ENCODE data around the gene RASGRP4.
A peak's percentile ranks its signal among the peaks of the same experiment; 100 is the strongest.
"Not testable (repeated sequence)": the region's sequence is repeated elsewhere in the genome, so short reads cannot be mapped to it uniquely, and the experiment has no call there.

Gene RASGRP4

DNA sequence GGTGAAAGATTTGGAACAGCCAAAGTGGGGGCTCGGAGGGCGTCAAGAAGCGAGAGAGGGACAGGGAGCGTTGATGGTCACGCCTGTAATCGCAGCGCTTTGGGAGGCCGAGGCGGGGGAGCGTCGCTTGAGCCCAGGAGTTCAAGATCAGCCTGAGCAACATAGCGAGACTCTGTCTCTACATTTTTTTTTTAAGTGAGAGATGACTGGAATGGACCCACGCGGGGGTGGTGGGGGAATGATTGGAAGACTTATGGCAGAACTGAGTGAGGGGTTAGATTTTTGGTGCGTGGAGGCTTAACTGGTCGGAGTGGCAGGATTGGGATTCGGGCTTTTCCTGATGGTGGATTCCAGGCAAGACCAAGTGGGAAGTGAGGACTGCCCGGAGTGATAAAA lies 50.9 kb downstream of the RASGRP4 start:
- no peak for DNase-seq (ENCODE audit: low read depth in 1 of 2, low spot score in 1 of 2)

DNA sequence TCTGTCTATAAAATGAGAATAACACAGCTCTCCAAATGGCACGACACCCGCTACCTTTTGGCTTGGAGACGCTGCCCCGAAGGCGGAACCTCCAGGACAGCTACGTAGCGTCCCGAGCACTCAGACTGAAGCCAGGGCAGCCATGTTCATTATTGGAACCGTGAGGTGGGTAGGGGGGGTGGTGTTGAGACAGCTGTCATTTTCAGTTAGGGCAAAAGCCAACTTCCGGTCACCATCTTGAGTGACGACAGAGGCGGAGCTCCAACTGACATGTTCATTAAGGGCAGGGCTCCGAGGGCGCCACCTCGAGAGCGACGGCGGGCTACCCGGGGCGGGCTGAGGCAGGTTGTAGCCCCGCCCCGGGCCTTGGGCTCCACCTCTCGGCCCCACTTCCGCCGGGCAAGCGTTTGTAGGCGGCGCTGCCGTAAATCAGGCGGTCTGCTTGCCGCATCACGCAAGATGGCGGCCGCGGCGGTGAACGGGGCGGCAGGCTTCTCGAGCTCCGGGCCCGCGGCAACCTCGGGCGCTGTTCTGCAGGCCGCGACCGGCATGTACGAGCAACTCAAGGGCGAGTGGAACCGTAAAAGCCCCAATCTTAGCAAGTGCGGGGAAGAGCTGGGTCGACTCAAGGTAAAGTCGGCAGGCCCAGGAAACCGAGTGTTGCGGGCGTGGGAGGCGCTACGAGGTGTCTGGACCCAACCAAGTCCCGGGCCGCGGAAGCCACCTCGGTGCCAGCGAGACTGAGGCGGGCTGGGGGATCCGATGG lies 51.5 kb downstream of the RASGRP4 start, which contains the start of gene PSMD8:
Gene PSMD8 (plus strand): TSS at position 240 of the 766 bp plus-strand sequence. CDS start 31 bp downstream, at position 271.
- peak; percentile 95 to 98 for DNase-seq (ENCODE audit: low read depth in 1 of 2, low spot score in 1 of 2)

DNA sequence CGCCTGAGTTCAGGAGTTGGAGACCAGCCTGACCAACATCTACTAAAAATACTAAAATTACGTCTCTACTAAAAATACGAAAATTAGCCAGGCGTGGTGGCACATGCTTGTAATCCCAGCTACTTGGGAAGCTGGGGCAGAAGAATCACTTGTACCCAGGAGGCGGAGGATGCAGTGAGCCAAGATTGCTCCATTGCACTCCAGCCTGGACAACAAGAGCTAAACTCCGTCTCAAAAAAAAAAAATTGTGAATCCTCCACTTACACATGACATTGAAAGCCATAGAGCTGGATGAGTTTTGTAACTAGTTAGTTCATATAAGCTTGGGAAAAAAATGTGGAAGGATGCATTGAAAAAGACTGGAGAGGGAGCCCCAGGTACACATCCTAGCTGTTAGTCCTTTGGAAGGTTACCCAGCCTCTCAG lies 52.1 kb downstream of the RASGRP4 start:
- DNase-seq (ENCODE audit: low read depth in 1 of 2, low spot score in 1 of 2): no peak

DNA sequence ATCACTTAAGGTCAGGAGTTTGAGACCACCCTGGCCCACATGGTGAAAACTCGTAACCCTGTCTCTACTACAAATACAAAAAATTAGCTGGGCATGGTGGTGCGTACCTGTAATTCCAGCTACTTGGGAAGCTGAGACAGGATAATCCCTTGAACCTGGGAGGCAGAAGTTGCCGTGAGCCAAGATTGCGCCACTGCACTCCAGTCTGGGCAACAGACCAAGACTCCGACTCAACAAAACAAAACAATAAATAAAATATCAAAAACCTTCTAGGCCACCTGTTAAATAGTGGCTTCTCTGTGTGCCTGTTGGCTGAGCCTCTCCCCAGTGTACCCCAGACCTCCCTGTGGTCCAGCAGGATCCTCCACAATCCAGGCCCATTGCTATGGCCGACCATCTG lies 54.9 kb downstream of the RASGRP4 start:
- no peak for DNase-seq (ENCODE audit: low read depth in 1 of 2, low spot score in 1 of 2)

DNA sequence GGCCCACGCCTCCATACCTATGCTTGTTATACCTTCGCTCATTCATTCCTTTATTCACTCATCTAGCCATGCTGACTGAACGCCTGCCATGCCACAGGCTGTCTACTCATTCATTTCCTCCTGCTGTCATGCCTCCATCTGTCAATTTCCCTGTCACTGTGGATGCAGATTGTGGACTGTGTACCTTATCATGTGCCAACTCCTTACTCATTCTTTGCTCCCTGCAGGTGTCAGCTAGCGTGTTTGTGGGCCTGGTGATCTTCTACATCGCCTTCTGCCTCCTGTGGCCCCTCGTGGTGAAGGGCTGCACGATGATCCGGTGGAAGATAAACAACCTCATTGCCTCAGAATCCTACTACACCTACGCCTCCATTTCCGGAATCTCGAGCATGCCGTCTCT lies 55.7 kb downstream of the RASGRP4 start:
- no peak for DNase-seq (ENCODE audit: low read depth in 1 of 2, low spot score in 1 of 2)

DNA sequence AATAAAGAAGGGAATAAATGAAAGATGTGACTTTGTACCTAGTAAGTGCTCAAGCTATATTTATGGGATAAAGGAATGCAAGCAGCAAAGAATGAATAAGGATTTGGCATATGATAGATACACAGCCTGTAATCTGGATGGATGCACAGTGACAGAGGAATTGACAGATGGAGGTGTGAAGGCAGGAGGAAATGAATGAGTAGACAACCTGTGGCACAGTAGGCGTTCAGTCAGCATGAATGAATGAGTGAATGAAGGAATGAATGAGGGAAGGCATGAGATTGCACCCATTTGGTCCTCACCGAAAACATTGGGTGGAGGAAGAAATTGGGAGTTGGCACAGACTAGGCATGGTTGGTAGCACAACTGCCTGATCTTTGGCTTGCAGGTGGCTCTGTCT lies 56.4 kb downstream of the RASGRP4 start:
- no peak for DNase-seq (ENCODE audit: low read depth in 1 of 2, low spot score in 1 of 2)

DNA sequence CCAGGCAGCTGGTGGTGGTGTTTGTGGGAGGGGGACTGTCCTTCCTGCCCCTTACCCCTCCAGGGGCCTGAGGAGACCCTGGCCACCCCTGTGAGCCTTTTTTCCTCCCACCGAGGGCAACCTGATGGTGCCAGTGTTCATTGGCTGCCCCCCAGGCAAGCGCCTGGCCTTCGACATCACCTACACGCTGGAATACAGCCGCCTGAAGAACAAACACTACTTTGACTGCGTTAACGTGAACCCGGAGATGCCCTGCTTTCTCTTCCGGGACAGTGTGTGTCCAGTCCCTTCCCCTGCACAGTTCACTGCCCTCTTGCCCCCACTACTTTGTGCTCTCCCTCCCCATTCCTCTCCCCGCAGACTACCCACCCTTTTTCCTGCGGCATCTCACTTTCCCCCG lies 59.0 kb downstream of the RASGRP4 start:
- no peak for DNase-seq (ENCODE audit: low read depth in 1 of 2, low spot score in 1 of 2)

DNA sequence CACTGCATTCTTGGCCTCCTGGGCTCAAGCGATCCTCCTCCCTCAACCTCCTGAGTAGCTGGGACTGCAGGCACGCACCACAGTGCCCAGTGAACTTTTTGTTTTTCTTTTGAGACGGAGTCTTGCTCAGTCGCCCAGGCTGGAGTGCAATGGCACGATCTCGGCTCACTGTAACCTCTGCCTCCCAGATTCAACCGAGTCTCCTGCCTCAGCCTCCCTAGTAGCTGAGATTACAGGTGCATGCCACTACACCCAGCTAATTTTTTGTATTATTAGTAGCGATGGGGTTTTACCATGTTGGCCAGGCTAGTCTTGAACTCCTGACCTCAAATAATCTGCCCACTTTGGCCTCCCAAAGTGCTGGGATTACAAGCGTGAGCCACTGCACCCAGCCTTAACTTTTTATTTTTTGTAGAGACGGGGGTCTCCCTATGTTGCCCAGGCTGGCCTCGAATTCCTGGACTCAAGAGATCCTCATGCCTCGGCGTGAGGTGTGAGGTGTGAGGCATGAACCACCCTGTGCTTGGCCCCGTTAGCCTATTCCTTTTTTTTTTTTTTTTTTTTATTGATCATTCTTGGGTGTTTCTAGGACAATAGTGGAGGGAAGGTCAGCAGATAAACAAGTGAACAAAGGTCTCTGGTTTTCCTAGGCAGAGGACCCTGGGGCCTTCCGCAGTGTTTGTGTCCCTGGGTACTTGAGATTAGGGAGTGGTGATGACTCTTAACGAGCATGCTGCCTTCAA lies 62.9 kb downstream of the RASGRP4 start:
- not testable (repeated sequence) for DNase-seq (ENCODE audit: low read depth in 1 of 2, low spot score in 1 of 2)

DNA sequence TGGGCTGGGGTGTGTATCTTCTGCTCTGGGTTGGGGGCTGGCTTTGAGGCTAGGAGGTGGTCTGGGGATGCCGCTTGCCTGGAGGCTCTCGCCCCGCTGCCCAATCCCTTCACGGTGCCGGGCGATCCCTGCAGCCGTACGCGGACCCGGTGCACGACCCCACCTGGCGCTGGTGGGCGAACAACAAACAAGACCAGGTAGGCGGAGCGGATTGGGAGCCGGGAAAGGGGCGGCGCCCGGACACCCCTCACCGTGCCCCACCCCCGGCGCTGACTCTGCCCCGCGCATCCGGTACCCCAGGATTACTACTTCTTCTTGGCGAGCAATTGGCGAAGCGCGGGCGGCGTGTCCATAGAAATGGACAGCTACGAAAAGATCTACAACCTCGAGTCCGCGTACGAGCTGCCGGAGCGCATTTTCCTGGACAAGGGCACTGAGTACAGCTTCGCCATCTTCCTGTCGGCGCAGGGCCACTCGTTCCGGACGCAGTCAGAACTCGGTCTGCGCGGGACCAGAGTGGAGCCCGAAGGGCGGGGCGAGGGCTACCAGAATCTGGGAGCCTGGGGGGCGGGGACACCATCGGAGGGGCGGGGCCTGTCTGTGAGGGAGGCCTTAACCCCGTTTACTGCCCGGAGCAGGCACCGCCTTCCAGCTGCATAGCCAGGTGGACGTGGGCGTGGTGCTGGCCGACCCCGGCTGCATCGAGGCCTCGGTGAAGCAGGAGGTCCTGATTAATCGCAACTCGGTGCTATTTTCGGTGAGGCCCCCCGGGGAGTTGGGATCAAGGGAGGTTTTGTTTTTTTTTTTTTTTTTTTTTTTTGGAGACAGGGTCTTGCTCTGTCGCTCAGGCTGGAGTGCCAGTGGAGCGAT lies 63.7 kb downstream of the RASGRP4 start:
- peak; percentile 50 to 68 for DNase-seq (ENCODE audit: low read depth in 1 of 2, low spot score in 1 of 2)

DNA sequence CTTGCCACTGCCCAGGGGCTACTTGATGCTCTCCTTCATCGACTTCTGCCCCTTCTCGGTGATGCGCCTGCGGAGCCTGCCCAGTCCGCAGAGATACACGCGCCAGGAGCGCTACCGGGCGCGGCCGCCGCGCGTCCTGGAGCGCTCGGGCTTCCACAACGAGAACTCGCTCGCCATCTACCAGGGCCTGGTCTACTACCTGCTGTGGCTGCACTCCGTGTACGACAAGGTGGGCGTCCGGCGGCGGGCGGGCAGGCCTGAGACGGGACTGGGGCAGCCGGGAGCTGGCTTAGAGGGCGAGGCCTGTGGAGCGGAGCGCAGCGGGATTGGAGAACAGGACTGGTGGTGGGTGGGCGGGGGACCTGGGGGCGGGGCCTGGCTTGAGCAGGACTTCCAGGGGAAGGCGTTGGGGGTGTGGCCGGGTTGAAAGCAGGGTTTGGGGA lies 64.4 kb downstream of the RASGRP4 start:
- peak; percentile 34 to 48 for DNase-seq (ENCODE audit: low read depth in 1 of 2, low spot score in 1 of 2)

DNA sequence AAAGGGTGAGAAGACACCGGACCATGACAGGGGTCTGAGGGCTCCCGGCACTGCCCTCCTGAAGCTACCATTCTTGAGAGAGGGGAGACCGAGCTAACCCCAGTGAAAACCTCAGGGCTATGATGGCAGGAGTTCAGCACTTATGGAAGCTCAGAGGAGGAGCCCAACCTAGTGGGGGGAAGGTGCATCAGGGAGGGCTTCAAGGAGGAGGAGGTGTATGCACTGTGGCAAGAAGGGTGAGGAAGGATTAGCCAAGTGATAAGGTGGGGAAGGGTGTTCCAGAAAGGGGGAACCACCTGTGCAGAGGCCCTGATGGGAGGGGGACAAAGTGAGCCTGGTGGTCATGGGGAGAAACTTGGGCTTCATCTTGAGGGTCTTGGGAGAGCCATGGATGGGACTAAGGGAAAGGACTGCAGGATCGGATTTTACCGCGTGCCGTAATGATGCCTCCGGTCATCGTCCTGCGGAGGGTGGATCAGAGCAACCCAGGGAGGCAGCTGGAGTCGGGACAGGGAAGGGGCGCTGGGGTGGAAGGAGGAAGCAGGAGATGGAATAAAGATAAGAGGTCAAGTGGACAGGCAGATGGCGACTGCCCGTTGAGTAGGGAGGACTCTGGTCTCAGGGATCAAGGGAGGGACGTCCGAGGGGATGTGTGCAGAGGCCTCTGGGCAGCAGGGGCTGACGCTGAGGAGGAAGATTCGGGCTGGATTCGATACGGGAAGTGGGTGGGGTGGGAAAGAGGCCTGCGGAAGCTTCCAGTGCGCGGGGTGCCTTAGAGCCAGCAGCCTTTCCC lies 65.0 kb downstream of the RASGRP4 start:
- DNase-seq (ENCODE audit: low read depth in 1 of 2, low spot score in 1 of 2): no peak

DNA sequence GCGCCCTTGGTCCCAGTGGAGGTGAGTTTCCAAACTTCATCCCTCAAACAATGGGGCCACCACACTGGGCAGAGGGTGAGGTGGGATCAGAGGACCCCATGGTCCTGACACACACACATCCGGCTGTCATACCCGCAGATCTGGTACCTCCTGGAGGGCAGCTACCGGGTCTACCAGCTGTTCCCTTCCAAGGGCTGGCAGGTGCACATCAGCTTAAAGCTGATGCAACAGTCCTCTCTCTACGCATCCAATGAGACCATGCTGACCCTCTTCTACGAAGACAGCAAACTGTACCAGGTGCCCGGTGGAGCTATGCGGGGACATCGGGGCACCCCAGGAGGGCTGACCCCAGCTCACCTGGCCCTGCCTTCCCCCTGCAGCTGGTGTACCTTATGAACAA lies 65.7 kb downstream of the RASGRP4 start:
- no peak for DNase-seq (ENCODE audit: low read depth in 1 of 2, low spot score in 1 of 2)

DNA sequence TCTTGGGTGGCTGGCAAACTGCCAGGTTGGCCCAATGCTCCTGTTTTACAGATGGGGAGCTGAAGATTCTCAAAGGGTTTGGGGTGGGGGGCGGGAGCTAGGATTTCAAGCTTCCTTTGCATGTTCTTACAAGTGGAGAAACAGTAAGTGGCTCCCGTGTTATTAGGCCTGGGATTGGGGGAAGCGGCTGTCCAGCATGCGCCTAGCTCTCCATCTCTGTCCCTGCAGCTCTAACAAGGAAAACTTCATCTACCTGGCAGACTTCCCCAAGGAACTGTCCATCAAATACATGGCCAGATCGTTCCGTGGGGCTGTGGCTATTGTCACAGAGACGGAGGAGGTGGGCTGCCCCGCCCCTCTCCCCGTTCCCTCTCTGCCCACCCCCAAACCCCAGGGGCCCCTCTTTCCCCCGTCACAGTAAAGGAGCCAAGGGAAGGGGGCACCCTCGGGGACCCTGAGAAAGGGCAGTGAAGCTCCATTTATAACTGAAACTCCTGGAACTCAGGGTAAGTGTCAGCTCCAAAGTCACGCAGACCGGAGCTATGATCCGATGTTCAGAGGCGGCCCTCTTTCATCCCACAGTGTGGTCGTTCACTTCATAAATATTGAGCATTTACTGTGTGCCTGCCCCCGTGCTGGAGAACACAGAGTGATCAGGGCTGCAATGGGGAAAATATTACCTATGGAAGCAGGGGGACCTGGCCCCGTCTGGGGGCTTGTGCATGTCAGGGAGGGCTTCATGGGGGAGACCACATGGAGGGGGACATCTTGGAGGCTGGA lies 66.6 kb downstream of the RASGRP4 start:
- no peak for DNase-seq (ENCODE audit: low read depth in 1 of 2, low spot score in 1 of 2)
